ENCODE measurements around the gene UBTF. TPM values are rescaled to one million over a fixed set of nuclear protein-coding genes. Genes with fewer than 3 reads are reported as not detected.

UBTF gene
- 100 to 1,000 TPM in 4 of 5 donors, 10 to 100 TPM in 1; 99.8 to 129 (median 106) TPM for polyA plus RNA-seq (ENCODE audit: insufficient read depth in 1 of 5, insufficient read length in 5 of 5, low replicate concordance in 1 of 5)
- long read RNA-seq, donor 1, full-length matches to known transcripts: 8 of 28 reads
- long read RNA-seq, donor 1, partial matches to known transcripts: 20 of 28 reads
- long read RNA-seq, donor 1, other reads (novel, unspliced or antisense): 0 of 28 reads
- long read RNA-seq, donor 2, full-length matches to known transcripts: 10 of 15 reads
- long read RNA-seq, donor 2, partial matches to known transcripts: 5 of 15 reads
- long read RNA-seq, donor 2, other reads (novel, unspliced or antisense): 0 of 15 reads
- long read RNA-seq, donor 3, full-length matches to known transcripts: 3 of 14 reads
- long read RNA-seq, donor 3, partial matches to known transcripts: 11 of 14 reads
- long read RNA-seq, donor 3, other reads (novel, unspliced or antisense): 0 of 14 reads
- long read RNA-seq, donor 4, partial matches to known transcripts: 16 of 17 reads
- long read RNA-seq, donor 4, other reads (novel, unspliced or antisense): 0 of 17 reads
- long read RNA-seq, donor 5, full-length matches to known transcripts: 13 of 47 reads
- long read RNA-seq, donor 5, partial matches to known transcripts: 34 of 47 reads
- long read RNA-seq, donor 5, other reads (novel, unspliced or antisense): 0 of 47 reads
- long read RNA-seq, donor 6, full-length matches to known transcripts: 14 of 32 reads
- long read RNA-seq, donor 6, partial matches to known transcripts: 18 of 32 reads
- long read RNA-seq, donor 6, other reads (novel, unspliced or antisense): 0 of 32 reads
- long read RNA-seq, donor 7, full-length matches to known transcripts: 12 of 42 reads
- long read RNA-seq, donor 7, partial matches to known transcripts: 30 of 42 reads
- long read RNA-seq, donor 7, other reads (novel, unspliced or antisense): 0 of 42 reads
- long read RNA-seq, donor 8, partial matches to known transcripts: 0 of 2 reads
- long read RNA-seq, donor 8, other reads (novel, unspliced or antisense): 0 of 2 reads

- DNase-seq: peak; percentile 71 to 75
These were observed at the start of gene UBTF for GRCh38 chr17:44219616-44220212. Gene UBTF (minus strand): TSS chr17:44219675. CDS start chr17:44218229, 1,446 bp downstream.

- no peak for DNase-seq
These were observed 49.4 kb upstream of the UBTF start for GRCh38 chr17:44268709-44269534.

GRCh38 chr17:44267818-44268490, 48.5 kb upstream of the UBTF start, which contains the start of gene SLC4A1:
Gene SLC4A1 (minus strand): TSS chr17:44268135. CDS start chr17:44262866, 5,269 bp downstream.
- no peak for DNase-seq

GRCh38 chr17:44267165-44267455, 47.6 kb upstream of the UBTF start:
- no peak for DNase-seq

GRCh38 chr17:44266402-44267164, 47.1 kb upstream of the UBTF start:
- no peak for DNase-seq

GRCh38 chr17:44263345-44263902, 43.9 kb upstream of the UBTF start:
- DNase-seq: no peak

- DNase-seq: no peak
These were observed 43.3 kb upstream of the UBTF start for GRCh38 chr17:44262654-44263225.

- DNase-seq: no peak
These were observed 40.8 kb upstream of the UBTF start for GRCh38 chr17:44260296-44260695.

- DNase-seq: no peak
These were observed 39.4 kb upstream of the UBTF start for GRCh38 chr17:44258811-44259351.

- no peak for DNase-seq
These were observed 38.6 kb upstream of the UBTF start for GRCh38 chr17:44257815-44258760.

- DNase-seq: no peak
These were observed 37.2 kb upstream of the UBTF start for GRCh38 chr17:44256671-44257070.

GRCh38 chr17:44255915-44256314, 36.4 kb upstream of the UBTF start:
- DNase-seq: no peak

- no peak for DNase-seq
These were observed 35.1 kb upstream of the UBTF start for GRCh38 chr17:44254361-44255095.

- DNase-seq: no peak
These were observed 33.5 kb upstream of the UBTF start for GRCh38 chr17:44253006-44253405.

- no peak for DNase-seq
These were observed 31.6 kb upstream of the UBTF start for GRCh38 chr17:44251062-44251461.

GRCh38 chr17:44249501-44250246, 30.2 kb upstream of the UBTF start:
- DNase-seq: no peak
